ENCODE results near the gene MAGI2. TPM values are rescaled to one million over a fixed set of nuclear protein-coding genes. Genes with fewer than 3 reads are reported as not detected.

The MAGI2 gene
- total RNA-seq, 1 experiment from 2014 or later: 0.22 TPM

DNA sequence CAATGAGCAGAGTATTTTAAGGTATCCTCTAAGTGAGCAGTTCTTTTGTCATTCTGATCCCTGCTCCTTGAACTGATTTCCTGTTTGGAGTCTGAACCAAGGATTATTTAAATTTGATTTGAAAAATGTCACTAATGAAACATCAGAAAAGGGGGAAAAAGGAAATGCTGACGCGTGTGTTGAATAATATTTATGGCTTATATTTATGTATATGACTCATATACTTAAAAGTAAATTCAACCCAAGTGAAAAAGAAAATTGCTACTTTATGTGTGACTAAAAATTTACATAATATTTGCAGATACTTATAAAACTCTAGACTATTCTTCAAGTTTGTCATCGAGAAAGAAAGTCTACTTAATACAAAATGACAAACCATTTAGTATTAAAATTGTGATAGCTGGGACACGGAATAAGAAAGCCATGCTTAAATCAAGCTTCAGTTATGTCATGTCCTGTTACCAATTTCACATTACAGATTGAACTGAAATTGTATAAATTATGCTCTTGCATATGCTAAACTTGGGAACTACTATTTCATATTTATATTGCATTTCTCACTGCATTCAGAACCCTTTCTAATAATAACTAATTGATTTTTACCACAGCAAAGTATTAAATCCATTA is 649.9 kb downstream of the MAGI2 start (continued):
- TF ChIP-seq ELF1 (IDR thresholded peaks at IDR 0.05; ENCODE audit: borderline replicate concordance, low read depth): no peak

DNA sequence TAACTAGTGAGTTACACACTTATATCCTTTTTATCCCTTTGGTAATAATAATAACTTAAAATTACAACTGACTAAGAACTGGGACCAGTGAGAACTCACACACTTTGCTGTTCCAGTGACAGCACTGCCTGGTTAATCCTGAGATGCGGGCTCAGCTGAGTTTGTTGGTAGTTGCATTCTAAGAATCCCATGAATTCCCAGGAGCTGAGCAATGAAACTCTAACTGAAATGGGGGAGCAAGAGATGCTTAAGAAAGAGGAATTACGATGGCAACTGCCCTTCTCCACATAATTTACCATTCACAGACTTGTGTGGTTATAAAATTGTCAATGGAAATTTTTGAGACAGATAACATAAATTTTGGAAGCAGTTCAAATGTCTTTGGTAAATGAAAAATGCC is 659.4 kb downstream of the MAGI2 start:
- no peaks in the 10 kb centered on the region for H3K36me3 ChIP-seq (ENCODE audit: control insufficient read depth in 1 of 2, insufficient read depth in 2 of 2, low read length in 2 of 2)
- H3K27ac ChIP-seq (ENCODE audit: low read depth, low read length): no peak overlapping the region
- no peak overlapping the region for H3K4me3 ChIP-seq (replicated peaks in 1 of 2; ENCODE audit: low read depth in 1 of 2, low read length in 2 of 2)
- H3K4me1 ChIP-seq (ENCODE audit: control insufficient read depth in 1 of 2, insufficient read depth in 2 of 2, low read length in 2 of 2): no peaks in the 10 kb centered on the region
- DNase-seq (ENCODE audit: low read depth, low spot score) (no peak), ATAC-seq (no peak)
- RAD21 ChIA-PET (ENCODE audit: low non-redundant PET in 1 of 2, low total read pairs in 2 of 2, uncharacterized antibody in 2 of 2, unreplicated experiment in 2 of 2): no interaction called here
- no peaks in the 10 kb centered on the region for H3K27me3 ChIP-seq (ENCODE audit: insufficient read depth, low read length)
- TF ChIP-seq MAX (IDR thresholded peaks at IDR 0.05) (no peak), RAD21 (IDR thresholded peaks at IDR 0.05; ENCODE audit: low read depth) (no peak), JUND (IDR thresholded peaks at IDR 0.05) (no peak), EZH2 (IDR thresholded peaks at IDR 0.05) (no peak), FOSL1 (IDR thresholded peaks at IDR 0.05; ENCODE audit: low read depth) (no peak), SP1 (IDR thresholded peaks at IDR 0.05; ENCODE audit: low read depth) (no peak), EZH2phosphoT487 (IDR thresholded peaks at IDR 0.05; ENCODE audit: borderline replicate concordance) (no peak), YY1 (IDR thresholded peaks at IDR 0.05; ENCODE audit: extremely low read depth, insufficient replicate concordance, low read depth, low read length) (no peak), SRF (IDR thresholded peaks at IDR 0.05; ENCODE audit: low read depth) (no peak), ELF1 (IDR thresholded peaks at IDR 0.05; ENCODE audit: borderline replicate concordance, low read depth) (no peak)
- TF ChIP-seq, protein P1, sequence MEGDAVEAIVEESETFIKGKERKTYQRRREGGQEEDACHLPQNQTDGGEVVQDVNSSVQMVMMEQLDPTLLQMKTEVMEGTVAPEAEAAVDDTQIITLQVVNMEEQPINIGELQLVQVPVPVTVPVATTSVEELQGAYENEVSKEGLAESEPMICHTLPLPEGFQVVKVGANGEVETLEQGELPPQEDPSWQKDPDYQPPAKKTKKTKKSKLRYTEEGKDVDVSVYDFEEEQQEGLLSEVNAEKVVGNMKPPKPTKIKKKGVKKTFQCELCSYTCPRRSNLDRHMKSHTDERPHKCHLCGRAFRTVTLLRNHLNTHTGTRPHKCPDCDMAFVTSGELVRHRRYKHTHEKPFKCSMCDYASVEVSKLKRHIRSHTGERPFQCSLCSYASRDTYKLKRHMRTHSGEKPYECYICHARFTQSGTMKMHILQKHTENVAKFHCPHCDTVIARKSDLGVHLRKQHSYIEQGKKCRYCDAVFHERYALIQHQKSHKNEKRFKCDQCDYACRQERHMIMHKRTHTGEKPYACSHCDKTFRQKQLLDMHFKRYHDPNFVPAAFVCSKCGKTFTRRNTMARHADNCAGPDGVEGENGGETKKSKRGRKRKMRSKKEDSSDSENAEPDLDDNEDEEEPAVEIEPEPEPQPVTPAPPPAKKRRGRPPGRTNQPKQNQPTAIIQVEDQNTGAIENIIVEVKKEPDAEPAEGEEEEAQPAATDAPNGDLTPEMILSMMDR (IDR thresholded peaks at IDR 0.05 in 2 of 3, conservative IDR thresholded peaks at IDR 0.05 in 1 of 3; ENCODE audit: borderline replicate concordance in 1 of 3, insufficient read depth in 1 of 3, low read depth in 2 of 3, low read length in 2 of 3): no peak
- TF ChIP-seq, protein P2, sequence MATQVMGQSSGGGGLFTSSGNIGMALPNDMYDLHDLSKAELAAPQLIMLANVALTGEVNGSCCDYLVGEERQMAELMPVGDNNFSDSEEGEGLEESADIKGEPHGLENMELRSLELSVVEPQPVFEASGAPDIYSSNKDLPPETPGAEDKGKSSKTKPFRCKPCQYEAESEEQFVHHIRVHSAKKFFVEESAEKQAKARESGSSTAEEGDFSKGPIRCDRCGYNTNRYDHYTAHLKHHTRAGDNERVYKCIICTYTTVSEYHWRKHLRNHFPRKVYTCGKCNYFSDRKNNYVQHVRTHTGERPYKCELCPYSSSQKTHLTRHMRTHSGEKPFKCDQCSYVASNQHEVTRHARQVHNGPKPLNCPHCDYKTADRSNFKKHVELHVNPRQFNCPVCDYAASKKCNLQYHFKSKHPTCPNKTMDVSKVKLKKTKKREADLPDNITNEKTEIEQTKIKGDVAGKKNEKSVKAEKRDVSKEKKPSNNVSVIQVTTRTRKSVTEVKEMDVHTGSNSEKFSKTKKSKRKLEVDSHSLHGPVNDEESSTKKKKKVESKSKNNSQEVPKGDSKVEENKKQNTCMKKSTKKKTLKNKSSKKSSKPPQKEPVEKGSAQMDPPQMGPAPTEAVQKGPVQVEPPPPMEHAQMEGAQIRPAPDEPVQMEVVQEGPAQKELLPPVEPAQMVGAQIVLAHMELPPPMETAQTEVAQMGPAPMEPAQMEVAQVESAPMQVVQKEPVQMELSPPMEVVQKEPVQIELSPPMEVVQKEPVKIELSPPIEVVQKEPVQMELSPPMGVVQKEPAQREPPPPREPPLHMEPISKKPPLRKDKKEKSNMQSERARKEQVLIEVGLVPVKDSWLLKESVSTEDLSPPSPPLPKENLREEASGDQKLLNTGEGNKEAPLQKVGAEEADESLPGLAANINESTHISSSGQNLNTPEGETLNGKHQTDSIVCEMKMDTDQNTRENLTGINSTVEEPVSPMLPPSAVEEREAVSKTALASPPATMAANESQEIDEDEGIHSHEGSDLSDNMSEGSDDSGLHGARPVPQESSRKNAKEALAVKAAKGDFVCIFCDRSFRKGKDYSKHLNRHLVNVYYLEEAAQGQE (IDR thresholded peaks at IDR 0.05; ENCODE audit: low read depth): no peak
- H3K9ac ChIP-seq (ENCODE audit: low read length): no peak overlapping the region
- no peaks in the 10 kb centered on the region for H3K9me3 ChIP-seq (ENCODE audit: control insufficient read depth in 1 of 2, insufficient read depth in 1 of 2, low read depth in 1 of 2, low read length in 2 of 2)
- POLR2A ChIA-PET: no interaction called here
- no TSS peak for BruUV-seq (replicated peaks)
- H3K4me2 ChIP-seq (ENCODE audit: low read length): no peak overlapping the region
- intact Hi-C loops (cut with micrococcal nuclease): no loop called here
- no peaks in the 10 kb centered on the region for H4K20me1 ChIP-seq (ENCODE audit: insufficient read depth)
- H2AFZ ChIP-seq (ENCODE audit: low read depth, low read length, poor library complexity, severe bottlenecking): no peak overlapping the region
- CTCF ChIA-PET: no interaction called here
- H3K79me2 ChIP-seq (ENCODE audit: insufficient read depth, low read length): no peaks in the 10 kb centered on the region
- no peaks in the 10 kb centered on the region for H3K9me2 ChIP-seq (ENCODE audit: insufficient read depth)
